Pancreas (tissue), 10 donors: ENCODE measurements around the gene BZW1. TPM values are rescaled to one million over a fixed set of nuclear protein-coding genes. Genes with fewer than 3 reads are reported as not detected.

Experiments
- ATAC-seq, 4 donors: fragments of 200-7000 bp; cut with Tn5 transposase; one replicate each; pipeline versions ENCODE4 v1.8.0 to v1.9.1; 2020; ENCODE audit warnings: mild to moderate bottlenecking in 4 of 4, moderate library complexity in 4 of 4
- DNase-seq, 6 donors: peaks; one replicate each; pipeline ENCODE4 v3.0.0-alpha.2; 2020
- FAIRE-seq: peaks from 2 replicates; lab custom pipeline; 2012; peaks lifted over from hg19 to GRCh38; lab: Jason Lieb, UNC
- H3K27ac ChIP-seq, 4 donors: fragments of 200-600 bp; sonication (generic); 1 replicate in 3 of 4; 2 replicates in 1 of 4; pipeline versions ENCODE4 v1.5.0 to v1.8.0; 2020
- H3K27me3 ChIP-seq, 4 donors: fragments of 200-600 bp; one replicate each; pipeline ENCODE4 v1.8.0; 2021
- H3K36me3 ChIP-seq, 3 donors: fragments of 200-600 bp; sonication (generic) in 1 of 3; one replicate each; pipeline versions ENCODE4 v1.5.0 to v1.8.0; 2020 to 2021
- H3K4me1 ChIP-seq, 3 donors: fragments of 200-600 bp; one replicate each; pipeline ENCODE4 v1.8.0; 2021
- H3K4me3 ChIP-seq, 4 donors: fragments of 200-600 bp; sonication (generic) in 2 of 4; one replicate each; pipeline versions ENCODE4 v1.5.0 to v1.8.0; 2020 to 2021
- H3K9me3 ChIP-seq, 4 donors: fragments of 200-600 bp; one replicate each; pipeline ENCODE4 v1.8.0; 2021
- CTCF ChIP-seq, 4 donors: fragments of 200-600 bp; sonication (generic) in 3 of 4; IDR thresholded peaks; one replicate each; pipeline versions ENCODE4 v1.5.0 to v1.8.0; 2021; ENCODE audit warnings: antibody characterized with exemption in 4 of 4
- WGBS, 2 donors: extraction: QIAGEN DNeasy Blood & Tissue Kit; methylation state at CpG; one replicate each; pipeline ENCODE4 v1.1.7; 2013; 5-methylcytosine and 5-hydroxymethylcytosine counted together
- intact Hi-C, 3 donors: fragments of 100-400 bp; cut with DNase I; formaldehyde crosslinking; loops; one replicate each; pipeline versions ENCODE4 v1.11.1 to v1.14.2; 2022
- polyA plus RNA-seq, 2 donors: library from polyadenylated mRNA; stranded (reverse); fragments of 200-250 nt; gene quantifications; one replicate each; pipeline ENCODE4 v1.2.3, GENCODE V29; 2013
- total RNA-seq, 6 donors: library from RNA; stranded (reverse); fragmentation: NEBNext Ultra II Directional in 4 of 6; extraction: Animal tissue kit (Norgen Biotek cat#: 25700) in 4 of 6; gene quantifications; one replicate each; pipeline versions ENCODE4 v1.2.1 to v1.2.4, GENCODE V29; 2021 to 2023
- donor health status: healthy with polysubstance abuse.
- donor health status: DM: no; HTN: no; CAD: no; lungs with moderate emphysema.
- donor health status: DM: no; HTN: no; CAD: no.
- donor health status: control.
- donor health status: control.
- donor health status: Bipolar disorder and iron deficiency.
- donor health status: DM: yes; HTN: yes; CAD: no.
- donor health status: DM: no; HTN: no; CAD: no.
- donor health status: DM: no; HTN: no; CAD: no.
- donor health status: DM: yes; HTN: yes; CAD: no.

BZW1 gene
- total and polyA plus RNA-seq, 8 donors: 9.7 to 85.7 (median 50.4) TPM

GRCh38 chr2:200774920-200775319 is 36.8 kb upstream of the BZW1 start:
- Histone ChIP-seq H3K36me3 (no peaks in the 10 kb centered on the region), H3K4me3 (no peak overlapping the region), H3K9me3 (no peaks in the 10 kb centered on the region), H3K4me1 (no peaks in the 10 kb centered on the region), H3K27me3 (no peaks in the 10 kb centered on the region), H3K27ac (no peak overlapping the region)
- DNase-seq (no peak), FAIRE-seq (no peak), ATAC-seq (no peak)
- 92 to 98% methylated on average over 1 of the region's 1 CpG for WGBS, 2 donors
- TF ChIP-seq CTCF (IDR thresholded peaks at IDR 0.05): no peak
- intact Hi-C loops: no loop called here

- no peak overlapping the region for H3K27ac ChIP-seq
- no peak for FAIRE-seq
- intact Hi-C loops: no loop called here
Measured at GRCh38 chr2:200777275-200777674, 34.4 kb upstream of the BZW1 start.

DNA sequence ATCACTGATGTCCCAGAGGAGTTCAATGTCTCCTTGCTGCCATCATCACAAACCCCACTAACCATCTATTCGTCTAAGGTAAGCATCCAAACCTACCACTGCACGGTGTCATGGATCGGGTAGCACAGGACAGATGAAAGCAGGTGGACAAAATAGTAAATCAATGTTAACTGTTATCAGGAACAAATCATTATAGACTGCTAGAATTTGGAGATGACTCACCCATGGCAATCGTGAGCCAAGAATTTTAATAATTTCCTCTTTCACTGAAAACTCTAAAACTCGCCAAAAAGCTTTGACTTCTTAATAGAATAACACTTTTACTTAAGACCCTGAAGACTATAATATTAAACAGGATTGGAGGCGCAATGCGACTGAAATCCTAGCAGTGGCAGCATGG is 33.7 kb upstream of the BZW1 start:
- TF ChIP-seq CTCF (IDR thresholded peaks at IDR 0.05): no peak
- Histone ChIP-seq H3K36me3 (no peaks in the 10 kb centered on the region), H3K4me3 (no peak overlapping the region), H3K27ac (no peak overlapping the region), H3K9me3 (no peaks in the 10 kb centered on the region), H3K4me1 (no peaks in the 10 kb centered on the region), H3K27me3 (no peaks in the 10 kb centered on the region)
- 47 to 59% methylated on average over 7 of the region's 7 CpGs for WGBS, 2 donors
- intact Hi-C loops: no loop called here
- DNase-seq (no peak), ATAC-seq (peak in 1 of 4 donors; percentile 12), FAIRE-seq (no peak)

More at GRCh38 chr2:200777275-200777674, 34.4 kb upstream of the BZW1 start:
- DNase-seq (no peak), ATAC-seq (peak in 1 of 4 donors; percentile 27)
- no peaks in the 10 kb centered on the region for H3K4me1 ChIP-seq
- no peak for TF ChIP-seq CTCF (IDR thresholded peaks at IDR 0.05)
- H3K9me3 ChIP-seq: no peaks in the 10 kb centered on the region
- H3K27me3 ChIP-seq: no peaks in the 10 kb centered on the region
- no peak overlapping the region for H3K4me3 ChIP-seq
- H3K36me3 ChIP-seq: no peaks in the 10 kb centered on the region

DNA sequence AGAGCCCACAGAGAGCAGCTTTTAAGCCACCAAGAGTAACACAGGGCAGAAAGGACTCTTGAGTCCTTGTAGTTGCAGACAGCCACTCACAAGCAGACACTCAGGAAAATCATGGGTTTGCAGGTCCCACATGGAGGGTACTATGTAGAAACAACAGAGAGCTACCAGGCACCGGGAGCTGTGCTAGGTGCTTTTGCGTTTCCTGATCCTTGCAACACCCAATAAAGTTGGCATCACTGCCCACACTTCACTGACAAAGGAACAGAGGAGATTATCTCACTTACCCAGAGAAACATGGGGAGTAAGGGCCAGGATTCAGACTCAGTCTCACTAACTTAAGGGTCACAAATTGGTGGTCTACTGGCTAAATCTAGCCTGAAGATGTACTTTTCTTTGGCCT is 32.5 kb upstream of the BZW1 start:
- WGBS, 2 donors: 86 to 88% methylated on average over 2 of the region's 2 CpGs
- FAIRE-seq (no peak), DNase-seq (no peak), ATAC-seq (no peak)
- Histone ChIP-seq H3K9me3 (no peaks in the 10 kb centered on the region), H3K27ac (no peak overlapping the region), H3K4me3 (no peak overlapping the region), H3K4me1 (no peaks in the 10 kb centered on the region), H3K36me3 (no peaks in the 10 kb centered on the region), H3K27me3 (no peaks in the 10 kb centered on the region)
- no peak for TF ChIP-seq CTCF (IDR thresholded peaks at IDR 0.05)
- intact Hi-C loops: no loop called here

DNA sequence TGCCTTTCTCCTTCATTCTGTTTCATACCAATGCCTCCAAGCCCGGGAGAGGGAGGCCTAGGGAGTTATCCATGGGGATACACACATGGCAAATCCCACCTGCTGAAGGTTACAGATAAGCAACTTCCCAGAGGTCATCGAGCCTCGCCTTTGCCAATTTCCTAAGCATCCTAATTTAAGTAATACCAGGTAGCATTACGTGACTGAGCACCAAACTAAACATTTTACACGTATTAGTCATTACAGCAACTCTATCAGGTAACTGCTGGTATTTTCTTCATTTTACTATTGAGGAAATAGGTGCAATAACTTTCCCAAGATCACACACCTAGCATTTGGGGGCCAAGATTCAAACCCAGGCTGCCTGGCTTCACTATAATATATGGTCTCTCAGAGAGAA is 30.1 kb upstream of the BZW1 start:
- FAIRE-seq (no peak), DNase-seq (no peak), ATAC-seq (no peak)
- H3K9me3 ChIP-seq: no peaks in the 10 kb centered on the region
- TF ChIP-seq CTCF (IDR thresholded peaks at IDR 0.05): no peak
- 72 to 81% methylated on average over 5 of the region's 5 CpGs for WGBS, 2 donors
- H3K4me1 ChIP-seq: no peaks in the 10 kb centered on the region
- intact Hi-C loops: no loop called here
- no peak overlapping the region for H3K4me3 ChIP-seq
- no peaks in the 10 kb centered on the region for H3K36me3 ChIP-seq
- no peaks in the 10 kb centered on the region for H3K27me3 ChIP-seq
- no peak overlapping the region for H3K27ac ChIP-seq
